ENCODE results near the gene TRPV6. TPM values are rescaled to one million over a fixed set of nuclear protein-coding genes. Genes with fewer than 3 reads are reported as not detected.

Gene TRPV6
- polyA plus RNA-seq, 3 donors from 2014 or later, result not detected

DNA sequence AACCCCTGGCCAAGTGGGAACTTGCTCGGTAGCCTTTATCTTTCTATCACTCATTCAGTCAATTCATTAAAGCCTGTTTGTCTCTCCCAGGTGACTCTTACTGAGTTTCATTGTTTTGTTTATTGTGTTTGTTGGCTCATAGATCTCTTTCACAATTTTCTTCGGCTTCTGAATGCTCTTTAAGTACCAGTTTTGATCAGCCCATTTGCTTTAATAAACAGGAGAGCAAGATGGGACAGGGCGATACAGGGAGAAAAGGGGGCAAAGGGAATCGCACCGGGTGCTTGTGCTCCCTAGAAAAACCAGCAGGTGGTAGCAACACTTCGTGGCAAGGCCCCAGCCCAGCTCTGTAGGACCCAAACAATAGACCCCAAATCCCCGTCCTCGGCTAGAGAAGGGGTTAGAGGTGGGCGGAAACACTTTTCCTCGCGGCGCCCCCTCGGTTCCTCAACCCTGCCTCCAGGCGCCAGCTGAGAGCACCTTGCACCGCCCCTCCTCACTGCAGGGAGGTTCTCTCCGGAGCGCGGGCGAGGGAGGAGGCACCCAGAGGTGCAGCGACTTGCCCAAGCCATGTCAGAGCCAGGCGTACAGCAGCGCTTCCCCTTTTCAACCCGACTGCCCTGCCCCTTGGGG is 31.7 kb downstream of the TRPV6 start:
- H3K36me3 Mint-ChIP-seq, result no peaks in the 10 kb centered on the region
- peak overlapping the region; percentile 15 to 91 (median 81) for H3K27ac Mint-ChIP-seq
- DNase-seq, result peak; percentile 53 to 61 (median 54)
- no peaks in the 10 kb centered on the region for H3K9me3 Mint-ChIP-seq
- H3K4me3 Mint-ChIP-seq, result peak overlapping the region; percentile 94 to 98 (median 97)
- H3K27me3 Mint-ChIP-seq (ENCODE audit: low read depth in 3 of 3), result peaks cover 0 to 5% (median 2%) of the 10 kb centered on the region in 3 donors
- peaks cover 8 to 11% of the 10 kb centered on the region in 2 donors for H3K4me1 Mint-ChIP-seq

DNA sequence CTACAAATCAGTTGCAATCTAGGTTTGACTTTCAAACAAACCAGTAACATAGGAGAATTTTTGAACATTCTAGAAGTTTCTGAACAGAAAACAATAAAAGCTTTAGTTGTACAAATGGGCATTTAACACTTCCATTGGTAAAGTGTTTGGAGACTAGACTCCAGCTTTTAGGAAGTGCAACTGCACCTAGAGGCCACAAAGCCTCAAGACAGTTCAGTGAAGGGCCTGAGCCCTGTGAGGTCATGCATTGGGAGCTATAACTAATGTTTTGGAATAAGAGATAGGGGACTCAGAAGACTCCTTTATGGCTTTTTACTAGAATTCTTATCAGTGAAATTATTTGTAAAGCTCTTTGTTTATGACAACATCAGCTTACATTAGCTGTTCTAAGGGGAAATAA is 33.6 kb downstream of the TRPV6 start:
- Mint-ChIP-seq H3K4me1 (peaks cover 8 to 11% of the 10 kb centered on the region in 2 donors), H3K27ac (no peak overlapping the region), H3K27me3 (ENCODE audit: low read depth in 3 of 3) (peaks cover 0 to 3% (median 2%) of the 10 kb centered on the region in 3 donors), H3K36me3 (no peaks in the 10 kb centered on the region), H3K9me3 (no peaks in the 10 kb centered on the region), H3K4me3 (peak overlapping the region in 1 of 5 donors; percentile 46)
- no peak for DNase-seq

DNA sequence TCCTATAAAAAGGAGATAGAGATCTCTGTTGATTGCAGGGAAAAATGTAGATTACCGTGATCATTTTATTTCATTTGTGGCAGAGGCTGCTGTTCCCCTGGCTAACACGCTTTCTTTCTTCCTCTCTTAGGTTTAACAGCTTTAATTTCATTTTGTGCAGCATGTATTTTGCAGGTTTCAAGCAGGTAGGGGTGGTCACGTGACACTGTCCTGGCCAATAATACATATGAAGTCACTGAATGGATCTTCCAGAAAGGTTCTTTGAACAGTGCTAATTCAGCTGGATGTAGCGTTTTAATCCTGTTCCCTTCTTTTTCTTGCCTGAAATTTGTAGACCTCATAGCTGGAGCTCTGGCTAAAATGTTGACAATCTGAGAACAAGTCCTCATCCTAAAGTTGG is 34.3 kb downstream of the TRPV6 start:
- peaks cover 0 to 3% (median 2%) of the 10 kb centered on the region in 3 donors for H3K27me3 Mint-ChIP-seq (ENCODE audit: low read depth in 3 of 3)
- H3K36me3 Mint-ChIP-seq, result no peaks in the 10 kb centered on the region
- H3K4me1 Mint-ChIP-seq, result peaks cover 8 to 11% of the 10 kb centered on the region in 2 donors
- no peak overlapping the region for H3K27ac Mint-ChIP-seq
- H3K9me3 Mint-ChIP-seq, result no peaks in the 10 kb centered on the region
- DNase-seq, result no peak
- no peak overlapping the region for H3K4me3 Mint-ChIP-seq

DNA sequence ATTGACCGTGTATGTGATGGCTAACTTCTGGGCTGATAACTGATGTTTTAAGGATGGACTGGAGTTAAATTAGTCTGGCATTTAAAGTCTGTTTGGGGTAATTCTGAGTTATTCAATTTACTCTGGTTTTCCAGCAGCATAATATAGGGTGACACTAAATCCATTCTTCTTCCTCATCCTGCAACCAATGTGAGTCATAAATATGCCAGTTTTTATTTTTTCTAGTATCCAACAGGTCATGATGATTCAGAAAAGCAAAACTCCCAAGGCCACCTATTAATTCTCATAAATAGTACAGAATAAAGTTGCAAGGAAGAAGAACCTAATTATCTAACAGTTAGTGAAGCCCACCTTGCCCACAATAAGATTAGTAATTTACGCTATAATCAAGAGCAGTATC is 38.2 kb downstream of the TRPV6 start:
- no peaks in the 10 kb centered on the region for H3K4me1 Mint-ChIP-seq
- H3K4me3 Mint-ChIP-seq, result no peak overlapping the region
- peaks cover 0 to 2% (median 0%) of the 10 kb centered on the region in 3 donors for H3K27me3 Mint-ChIP-seq (ENCODE audit: low read depth in 3 of 3)
- H3K36me3 Mint-ChIP-seq, result no peaks in the 10 kb centered on the region
- H3K9me3 Mint-ChIP-seq, result no peaks in the 10 kb centered on the region
- no peak for DNase-seq
- no peak overlapping the region for H3K27ac Mint-ChIP-seq

DNA sequence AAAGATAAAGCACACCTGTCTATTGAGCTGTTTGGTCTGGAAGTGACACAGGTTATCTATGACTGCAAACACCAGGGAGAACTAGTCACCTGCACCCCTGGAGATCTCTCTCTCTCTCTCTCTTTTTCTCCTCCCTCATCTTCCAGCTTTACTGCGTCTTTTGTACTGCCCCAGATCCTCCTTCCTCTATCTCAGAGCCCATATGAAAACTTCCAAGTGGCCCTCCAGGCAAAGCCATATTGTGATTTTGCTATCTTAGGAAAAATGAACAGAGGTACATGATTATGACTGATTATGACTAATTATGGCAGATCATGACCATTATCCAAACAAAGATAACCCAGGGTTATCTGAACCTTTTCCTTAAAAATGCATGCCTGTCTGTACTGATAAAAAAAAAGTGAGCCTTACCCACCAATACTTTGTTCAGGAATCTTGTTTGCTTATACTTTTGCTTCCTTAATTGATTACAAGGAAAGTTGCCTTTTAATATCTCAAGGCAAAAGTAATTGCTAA is 43.2 kb downstream of the TRPV6 start:
- Mint-ChIP-seq H3K4me3 (no peak overlapping the region), H3K4me1 (no peaks in the 10 kb centered on the region), H3K27me3 (ENCODE audit: low read depth in 3 of 3) (peaks cover 0 to 2% (median 2%) of the 10 kb centered on the region in 3 donors), H3K9me3 (no peaks in the 10 kb centered on the region), H3K27ac (no peak overlapping the region), H3K36me3 (no peaks in the 10 kb centered on the region)
- no peak for DNase-seq

DNA sequence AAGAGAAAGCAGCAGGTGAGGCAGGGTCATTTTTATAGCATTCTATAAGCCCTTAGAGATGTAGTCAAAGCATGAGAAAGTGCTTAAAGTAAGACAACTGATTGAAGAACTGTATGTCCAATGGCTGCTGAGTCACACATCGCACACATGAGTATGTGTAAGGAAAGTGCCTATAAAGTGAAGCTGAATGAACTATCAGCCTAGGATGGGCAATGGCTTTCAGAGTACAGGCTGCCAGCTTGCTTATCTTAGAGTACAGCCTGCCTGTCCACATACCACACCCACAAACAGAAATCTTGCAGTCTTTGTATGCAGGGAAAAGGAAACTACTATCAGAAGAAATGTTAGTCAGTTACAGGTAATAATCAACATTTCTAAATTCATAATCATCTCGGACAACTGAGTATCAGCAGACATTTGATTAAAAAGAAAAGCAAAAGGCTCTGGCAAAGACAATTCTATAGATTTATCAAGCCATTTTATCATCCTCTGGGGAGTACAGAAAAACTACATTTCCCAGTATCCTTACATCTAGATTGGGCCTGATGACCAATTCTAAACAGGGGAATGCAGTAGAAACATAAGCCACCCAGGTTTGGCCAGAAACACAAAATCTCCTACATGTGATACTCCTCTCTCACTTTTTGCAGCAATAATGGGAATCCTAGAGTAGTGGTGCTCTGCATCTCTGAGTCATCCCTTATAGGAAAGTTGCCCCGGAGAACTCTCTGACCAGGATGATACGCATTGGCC is 46.9 kb downstream of the TRPV6 start:
- H3K36me3 Mint-ChIP-seq, result no peaks in the 10 kb centered on the region
- no peaks in the 10 kb centered on the region for H3K4me1 Mint-ChIP-seq
- no peak for DNase-seq
- peaks cover 2 to 3% (median 2%) of the 10 kb centered on the region in 3 donors for H3K27me3 Mint-ChIP-seq (ENCODE audit: low read depth in 3 of 3)
- no peaks in the 10 kb centered on the region for H3K9me3 Mint-ChIP-seq
- no peak overlapping the region for H3K27ac Mint-ChIP-seq
- no peak overlapping the region for H3K4me3 Mint-ChIP-seq

DNA sequence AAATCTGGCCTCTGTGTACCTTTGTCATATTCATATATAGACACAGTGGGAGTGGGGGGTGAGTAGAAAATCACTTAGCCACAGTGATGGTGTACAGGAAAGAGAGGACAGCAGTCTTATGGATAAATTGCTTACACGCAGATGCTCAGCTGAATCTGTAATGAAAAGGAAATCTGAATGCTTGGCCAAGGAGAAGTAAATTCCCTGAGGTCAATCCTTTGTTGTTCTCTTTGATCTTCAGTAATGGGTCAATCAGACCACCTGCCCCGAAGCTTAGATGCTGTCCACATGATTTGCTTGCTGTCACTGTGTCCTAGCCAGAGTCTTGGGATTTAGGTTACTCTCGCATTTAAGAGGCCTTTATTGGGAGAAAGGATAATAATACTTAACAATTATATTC is 49.1 kb downstream of the TRPV6 start:
- no peaks in the 10 kb centered on the region for H3K4me1 Mint-ChIP-seq
- H3K27ac Mint-ChIP-seq, result no peak overlapping the region
- no peak for DNase-seq
- H3K4me3 Mint-ChIP-seq, result no peak overlapping the region
- H3K9me3 Mint-ChIP-seq, result no peaks in the 10 kb centered on the region
- no peaks in the 10 kb centered on the region for H3K36me3 Mint-ChIP-seq
- H3K27me3 Mint-ChIP-seq (ENCODE audit: low read depth in 3 of 3), result peaks cover 2 to 5% (median 2%) of the 10 kb centered on the region in 3 donors

DNA sequence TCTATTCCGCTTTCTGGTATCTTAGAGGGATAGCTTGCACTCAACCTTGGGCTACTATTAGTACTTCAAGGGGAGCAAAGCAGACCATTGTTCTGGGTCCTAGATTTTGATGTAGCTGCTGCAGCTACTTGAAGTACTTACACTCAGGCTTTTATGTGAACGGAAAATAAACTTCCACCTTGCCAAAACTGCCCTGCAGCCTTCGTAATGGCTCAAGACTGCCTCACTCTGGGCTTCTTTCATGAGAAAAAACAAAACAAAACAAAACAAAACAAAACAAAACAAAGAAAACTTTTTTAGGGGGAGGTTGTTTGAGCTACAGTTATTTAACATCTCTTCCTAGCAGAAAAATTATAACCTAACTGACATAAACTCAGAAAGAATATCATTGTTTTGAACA is 50.1 kb downstream of the TRPV6 start:
- no peak overlapping the region for H3K4me3 Mint-ChIP-seq
- no peak for DNase-seq
- no peaks in the 10 kb centered on the region for H3K36me3 Mint-ChIP-seq
- no peaks in the 10 kb centered on the region for H3K4me1 Mint-ChIP-seq
- H3K27me3 Mint-ChIP-seq (ENCODE audit: low read depth in 3 of 3), result peaks cover under 1 to 5% (median 2%) of the 10 kb centered on the region in 3 donors
- H3K9me3 Mint-ChIP-seq, result no peaks in the 10 kb centered on the region
- no peak overlapping the region for H3K27ac Mint-ChIP-seq

DNA sequence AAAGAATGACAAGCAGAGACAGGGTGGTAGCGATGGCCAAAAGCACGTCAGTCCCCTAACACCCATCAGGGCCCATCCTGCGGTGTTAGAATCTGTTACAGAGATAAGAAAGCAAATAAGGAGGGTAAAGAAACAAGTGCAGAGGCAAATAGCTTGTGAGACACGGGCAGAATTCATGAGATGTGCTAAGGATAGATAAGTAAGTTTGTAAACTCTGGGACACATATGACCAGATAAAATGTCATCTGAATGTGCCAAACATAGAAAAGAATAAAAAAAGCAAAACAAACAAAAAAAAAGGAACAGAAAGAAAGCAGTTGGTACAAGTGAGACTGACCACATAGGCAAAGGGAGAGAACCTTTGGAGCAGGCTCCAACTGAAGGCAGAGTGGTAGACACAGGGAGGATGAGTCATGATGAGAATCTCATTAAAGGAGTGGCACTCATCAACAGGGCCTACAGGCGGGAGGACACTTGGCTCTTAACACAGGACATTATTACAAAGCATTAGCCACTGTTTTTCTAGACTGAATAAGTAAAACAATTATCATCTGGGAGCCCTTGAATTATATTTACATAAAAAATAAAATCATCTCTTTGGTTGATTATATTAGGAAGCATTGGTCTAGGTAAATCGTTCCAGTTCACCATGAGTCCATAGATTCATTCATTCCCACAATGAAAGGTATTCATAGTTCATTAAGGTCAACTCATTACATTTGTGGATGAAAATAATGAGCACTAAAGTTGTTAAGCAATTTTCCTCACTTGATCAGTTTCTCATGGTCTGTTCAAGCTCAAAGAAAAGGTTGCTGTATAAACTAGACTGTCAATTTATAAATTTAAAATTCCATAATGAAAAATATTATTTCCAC is 52.1 kb downstream of the TRPV6 start:
- H3K4me3 Mint-ChIP-seq, result no peak overlapping the region

DNA sequence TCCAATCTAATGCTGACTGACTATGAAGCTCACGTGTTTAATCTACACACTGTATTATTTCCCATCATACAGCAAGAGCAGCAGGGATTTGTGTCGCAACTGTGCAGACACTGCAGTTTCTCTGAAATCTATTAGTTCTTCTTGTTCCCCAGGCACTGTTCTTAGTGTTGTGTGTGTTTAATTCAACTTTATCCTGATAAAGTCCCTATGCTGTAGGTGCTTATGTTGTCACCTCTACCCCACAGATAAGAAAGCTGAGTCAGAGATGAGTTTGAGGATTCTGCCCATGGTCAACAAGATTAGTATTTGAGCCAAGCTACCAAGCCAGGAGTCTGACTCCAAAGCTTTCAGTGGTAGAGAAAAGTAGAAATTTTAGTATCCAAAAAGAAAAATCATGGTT is 53.1 kb downstream of the TRPV6 start:
- peaks cover 0 to 7% (median 6%) of the 10 kb centered on the region in 3 donors for H3K27me3 Mint-ChIP-seq (ENCODE audit: low read depth in 3 of 3)
- H3K36me3 Mint-ChIP-seq, result no peaks in the 10 kb centered on the region
- no peak overlapping the region for H3K4me3 Mint-ChIP-seq
- no peaks in the 10 kb centered on the region for H3K4me1 Mint-ChIP-seq
- no peaks in the 10 kb centered on the region for H3K9me3 Mint-ChIP-seq
- no peak for DNase-seq
- H3K27ac Mint-ChIP-seq, result no peak overlapping the region

More for the DNA sequence above, 52.1 kb downstream of the TRPV6 start:
- no peaks in the 10 kb centered on the region for H3K36me3 Mint-ChIP-seq
- no peaks in the 10 kb centered on the region for H3K4me1 Mint-ChIP-seq
- DNase-seq, result no peak
- no peak overlapping the region for H3K27ac Mint-ChIP-seq
- H3K9me3 Mint-ChIP-seq, result no peaks in the 10 kb centered on the region
- H3K27me3 Mint-ChIP-seq (ENCODE audit: low read depth in 3 of 3), result peaks cover 0 to 5% (median 4%) of the 10 kb centered on the region in 3 donors

DNA sequence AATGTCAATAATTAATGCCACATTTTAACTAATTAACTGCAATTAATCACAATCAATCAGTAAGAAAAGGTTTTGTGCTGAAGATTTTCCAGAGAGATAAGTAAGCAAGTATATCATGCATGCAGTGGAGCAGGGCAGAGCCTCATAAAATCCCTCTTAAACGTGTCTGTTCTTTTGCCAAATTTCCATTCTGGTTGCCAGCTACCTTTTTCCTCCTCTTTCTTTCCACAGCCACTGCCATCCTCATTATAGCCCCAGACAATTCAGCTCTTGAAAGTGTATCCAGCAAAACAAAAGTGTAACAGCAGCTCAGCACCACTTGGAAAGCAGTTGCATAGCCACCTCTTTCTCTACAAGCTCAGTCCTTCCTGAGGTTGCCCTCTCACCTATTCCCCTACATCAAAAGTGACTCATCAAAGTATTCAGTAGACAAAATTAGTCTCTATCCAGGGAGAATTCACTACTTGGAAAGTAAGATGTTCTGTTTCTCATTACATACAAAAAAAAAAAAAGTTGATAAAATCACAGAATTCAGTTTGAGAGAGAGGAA is 57.5 kb downstream of the TRPV6 start:
- no peaks in the 10 kb centered on the region for H3K4me1 Mint-ChIP-seq
- DNase-seq, result no peak
- peaks cover 4 to 14% (median 6%) of the 10 kb centered on the region in 3 donors for H3K27me3 Mint-ChIP-seq (ENCODE audit: low read depth in 3 of 3)
- peaks cover 0 to 4% (median 3%) of the 10 kb centered on the region in 3 donors for H3K36me3 Mint-ChIP-seq
- peaks cover 0 to 3% (median 0%) of the 10 kb centered on the region in 6 donors for H3K9me3 Mint-ChIP-seq
- H3K4me3 Mint-ChIP-seq, result no peak overlapping the region
- H3K27ac Mint-ChIP-seq, result no peak overlapping the region

DNA sequence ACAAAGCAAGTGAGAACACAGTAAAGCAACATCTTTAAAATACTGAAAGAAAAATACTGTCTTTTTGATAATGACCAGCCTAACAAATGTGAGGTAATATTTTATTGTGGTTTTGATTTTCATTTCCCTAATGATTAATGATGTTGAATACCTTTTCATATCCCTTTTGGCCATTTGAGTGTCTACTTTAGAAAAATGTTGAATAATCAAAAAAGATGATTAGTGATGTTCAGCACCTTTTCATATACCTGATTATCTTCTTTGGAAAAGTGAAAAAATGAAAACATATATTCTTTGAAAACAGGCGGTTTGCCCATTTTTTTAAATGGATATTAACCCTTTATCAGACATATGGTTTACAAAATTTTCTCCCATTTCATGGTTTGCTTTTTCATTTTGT is 62.8 kb downstream of the TRPV6 start:
- no peak overlapping the region for H3K27ac Mint-ChIP-seq
- H3K4me3 Mint-ChIP-seq, result no peak overlapping the region
- no peak for DNase-seq
- no peaks in the 10 kb centered on the region for H3K4me1 Mint-ChIP-seq
- H3K36me3 Mint-ChIP-seq, result peaks cover 4 to 8% (median 6%) of the 10 kb centered on the region in 3 donors
- H3K9me3 Mint-ChIP-seq, result peaks cover 0 to 4% (median 1%) of the 10 kb centered on the region in 6 donors
- peaks cover 7 to 18% (median 10%) of the 10 kb centered on the region in 3 donors for H3K27me3 Mint-ChIP-seq (ENCODE audit: low read depth in 3 of 3)
